Middle frontal gyrus (tissue), 1 donor: Measurements from ENCODE around the gene TPX2.
A peak's percentile ranks its signal among the peaks of the same experiment; 100 is the strongest.
"Not testable (repeated sequence)": the region's sequence is repeated elsewhere in the genome, so short reads cannot be mapped to it uniquely, and the experiment has no call there.

Experiments
- DNase-seq: peaks from one replicate; pipeline ENCODE4 v3.0.0-alpha.2; 2015; ENCODE audit warnings: low spot score; ENCODE audit errors: extremely low spot score

The TPX2 gene

GRCh38 chr20:31719644-31720485 is 19.2 kb upstream of the TPX2 start:
- no peak for DNase-seq

- no peak for DNase-seq
Observed at GRCh38 chr20:31720486-31721407, 18.3 kb upstream of the TPX2 start.

GRCh38 chr20:31721408-31722256 is 17.5 kb upstream of the TPX2 start:
- DNase-seq, result no peak

GRCh38 chr20:31722257-31723068 is 16.6 kb upstream of the TPX2 start, which contains the start of gene BCL2L1:
TSS of gene BCL2L1 (minus strand) at chr20:31722868. CDS start at chr20:31722218, 650 bp downstream.
- DNase-seq, result no peak

- no peak for DNase-seq
Observed at GRCh38 chr20:31723069-31723318, 16.1 kb upstream of the TPX2 start.

- DNase-seq, result peak; percentile 98
Observed at GRCh38 chr20:31723319-31724078, 15.6 kb upstream of the TPX2 start.

GRCh38 chr20:31731321-31731717 is 7.8 kb upstream of the TPX2 start:
- DNase-seq, result no peak

GRCh38 chr20:31739550-31739977 is 474 bp downstream of the TPX2 start:
- no peak for DNase-seq

GRCh38 chr20:31740208-31740607 is 1.1 kb downstream of the TPX2 start:
- no peak for DNase-seq

GRCh38 chr20:31740656-31741323 is 1.7 kb downstream of the TPX2 start:
- no peak for DNase-seq

- DNase-seq, result no peak
Observed at GRCh38 chr20:31746068-31746878, 7.2 kb downstream of the TPX2 start.

GRCh38 chr20:31747028-31747427 is 7.9 kb downstream of the TPX2 start:
- DNase-seq, result not testable (repeated sequence)

- DNase-seq, result no peak
Observed at GRCh38 chr20:31747640-31748039, 8.6 kb downstream of the TPX2 start.

GRCh38 chr20:31749223-31749622 is 10.1 kb downstream of the TPX2 start:
- no peak for DNase-seq

GRCh38 chr20:31751126-31751525 is 12.0 kb downstream of the TPX2 start:
- no peak for DNase-seq

GRCh38 chr20:31757254-31757653 is 18.2 kb downstream of the TPX2 start:
- no peak for DNase-seq

- DNase-seq, result no peak
Observed at GRCh38 chr20:31758521-31758920, 19.4 kb downstream of the TPX2 start.

- DNase-seq, result no peak
Observed at GRCh38 chr20:31758991-31759390, 19.9 kb downstream of the TPX2 start.
